Vagina (tissue), 2 donors: Measurements from ENCODE around the gene CAND1. TPM values are rescaled to one million over a fixed set of nuclear protein-coding genes. Genes with fewer than 3 reads are reported as not detected.

ENCODE experiments used
- DNase-seq, 2 donors: peaks; one replicate each; pipeline ENCODE4 v3.0.0-alpha.2; 2017; ENCODE audit errors: extremely low spot score in 2 of 2
- H3K27ac ChIP-seq: fragments of 200-600 bp; sonication (generic); one replicate; pipeline ENCODE4 v1.5.1; 2019
- H3K27me3 ChIP-seq: fragments of 200-600 bp; sonication (generic); one replicate; pipeline ENCODE4 v1.5.1; 2019
- H3K36me3 ChIP-seq, 2 donors: fragments of 200-600 bp; sonication (generic); one replicate each; pipeline ENCODE4 v1.5.1; 2017 to 2019
- H3K4me1 ChIP-seq: fragments of 200-600 bp; sonication (generic); one replicate; pipeline ENCODE4 v1.5.1; 2019
- H3K4me3 ChIP-seq, 2 donors: fragments of 200-600 bp; sonication (generic); 1 replicate in 1 of 2; 2 replicates in 1 of 2; pipeline ENCODE4 v1.5.1; 2016 to 2019
- H3K9me3 ChIP-seq: fragments of 200-600 bp; sonication (generic); one replicate; pipeline ENCODE4 v1.5.1; 2019
- POLR2A ChIP-seq, 2 donors: fragments of 450-650 bp; IDR thresholded peaks; one replicate each; pipeline ENCODE4 v1.6.1; 2017; ENCODE audit warnings: antibody characterized with exemption in 2 of 2, mild to moderate bottlenecking in 2 of 2, moderate library complexity in 2 of 2
- POLR2AphosphoS5 ChIP-seq, 2 donors: sonication (generic); formaldehyde crosslinking; IDR thresholded peaks; one replicate each; pipeline ENCODE4 v1.9.0; 2017; ENCODE audit warnings: antibody characterized with exemption in 2 of 2, mild to moderate bottlenecking in 2 of 2, low read depth in 1 of 2; ENCODE audit not compliant: insufficient read depth in 1 of 2
- intact Hi-C: fragments of 100-400 bp; cut with DNase I; formaldehyde crosslinking; loops from one replicate; pipeline ENCODE4 v1.15.1; 2023
- total RNA-seq: library from RNA; depleted of rRNA; stranded (reverse); fragments of >200 nt; gene quantifications from one replicate; pipeline ENCODE4 v1.2.3, GENCODE V29; 2016
- TF ChIP-seq, protein P1 (sequence below), 3 experiments: fragments of 450-650 bp in 2 of 3; fragments of 200-600 bp in 1 of 3; sonication (generic) in 1 of 3; IDR thresholded peaks; one replicate each; pipeline ENCODE4 v1.5.1; 2017 to 2019; ENCODE audit warnings: antibody characterized with exemption in 3 of 3, mild to moderate bottlenecking in 2 of 3, moderate library complexity in 2 of 3

The CAND1 gene
- total RNA-seq, 1 donor from 2014 or later: 68.0 TPM

DNA sequence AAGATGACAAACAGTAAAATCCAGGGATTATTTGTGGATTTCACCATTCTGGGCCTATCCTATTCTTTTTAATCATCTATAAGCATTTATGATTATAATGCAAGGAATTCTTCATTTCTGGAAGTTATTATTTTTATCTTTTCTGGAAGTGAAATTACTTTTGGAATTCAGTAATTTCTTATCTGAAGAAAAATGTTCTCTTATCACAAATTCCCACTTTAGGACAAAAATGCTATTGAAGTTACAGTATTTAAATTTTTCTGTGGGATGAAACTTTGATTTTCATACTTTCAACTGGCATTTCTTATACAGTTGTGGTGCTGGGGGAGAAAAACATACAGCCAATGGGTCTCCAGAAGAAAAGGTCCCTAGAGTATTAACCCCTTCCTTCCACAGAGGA, 96.0 kb downstream of the CAND1 start:
- no peak for DNase-seq
- no peak overlapping the region for H3K27ac ChIP-seq
- TF ChIP-seq, protein P1, sequence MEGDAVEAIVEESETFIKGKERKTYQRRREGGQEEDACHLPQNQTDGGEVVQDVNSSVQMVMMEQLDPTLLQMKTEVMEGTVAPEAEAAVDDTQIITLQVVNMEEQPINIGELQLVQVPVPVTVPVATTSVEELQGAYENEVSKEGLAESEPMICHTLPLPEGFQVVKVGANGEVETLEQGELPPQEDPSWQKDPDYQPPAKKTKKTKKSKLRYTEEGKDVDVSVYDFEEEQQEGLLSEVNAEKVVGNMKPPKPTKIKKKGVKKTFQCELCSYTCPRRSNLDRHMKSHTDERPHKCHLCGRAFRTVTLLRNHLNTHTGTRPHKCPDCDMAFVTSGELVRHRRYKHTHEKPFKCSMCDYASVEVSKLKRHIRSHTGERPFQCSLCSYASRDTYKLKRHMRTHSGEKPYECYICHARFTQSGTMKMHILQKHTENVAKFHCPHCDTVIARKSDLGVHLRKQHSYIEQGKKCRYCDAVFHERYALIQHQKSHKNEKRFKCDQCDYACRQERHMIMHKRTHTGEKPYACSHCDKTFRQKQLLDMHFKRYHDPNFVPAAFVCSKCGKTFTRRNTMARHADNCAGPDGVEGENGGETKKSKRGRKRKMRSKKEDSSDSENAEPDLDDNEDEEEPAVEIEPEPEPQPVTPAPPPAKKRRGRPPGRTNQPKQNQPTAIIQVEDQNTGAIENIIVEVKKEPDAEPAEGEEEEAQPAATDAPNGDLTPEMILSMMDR (IDR thresholded peaks at IDR 0.05): no peak
- TF ChIP-seq POLR2A (IDR thresholded peaks at IDR 0.05) (no peak), POLR2AphosphoS5 (IDR thresholded peaks at IDR 0.05; ENCODE audit: insufficient read depth in 1 of 2, low read depth in 1 of 2) (no peak)

GRCh38 chr12:67367843-67368242, 98.7 kb downstream of the CAND1 start:
- Histone ChIP-seq H3K27ac (no peak overlapping the region), H3K27me3 (no peaks in the 10 kb centered on the region), H3K36me3 (no peaks in the 10 kb centered on the region), H3K4me3 (no peak overlapping the region), H3K9me3 (no peaks in the 10 kb centered on the region), H3K4me1 (no peaks in the 10 kb centered on the region)
- no peak for DNase-seq
- TF ChIP-seq, protein P1 (IDR thresholded peaks at IDR 0.05): no peak
- no peak for TF ChIP-seq POLR2AphosphoS5 (IDR thresholded peaks at IDR 0.05; ENCODE audit: insufficient read depth in 1 of 2, low read depth in 1 of 2)
- TF ChIP-seq POLR2A (IDR thresholded peaks at IDR 0.05): no peak
- intact Hi-C loops: loop anchor here (10.0 kb wide), 1 partner anchor 577 kb away; no protein-coding TSS in a partner anchor

More for the DNA sequence above, 96.0 kb downstream of the CAND1 start:
- H3K4me1 ChIP-seq: no peaks in the 10 kb centered on the region
- H3K36me3 ChIP-seq: no peaks in the 10 kb centered on the region
- intact Hi-C loops: loop anchor here (10.0 kb wide), 1 partner anchor 580 kb away; no protein-coding TSS in a partner anchor
- no peaks in the 10 kb centered on the region for H3K9me3 ChIP-seq
- no peaks in the 10 kb centered on the region for H3K27me3 ChIP-seq
- H3K4me3 ChIP-seq: no peak overlapping the region
